Measurements from ENCODE around the gene SCARF1.

The SCARF1 gene

GRCh38 chr17:1648173-1648962, 2.8 kb upstream of the SCARF1 start:
- FAIRE-seq = no peak

GRCh38 chr17:1647802-1648171, 2.3 kb upstream of the SCARF1 start:
- no peak for FAIRE-seq

- FAIRE-seq = no peak
These were observed 805 bp upstream of the SCARF1 start for GRCh38 chr17:1646199-1646875.

- no peak for FAIRE-seq
These were observed 882 bp downstream of the SCARF1 start for GRCh38 chr17:1644493-1645206.

GRCh38 chr17:1643999-1644492, 1.5 kb downstream of the SCARF1 start:
- FAIRE-seq = no peak

GRCh38 chr17:1643293-1643998, 2.1 kb downstream of the SCARF1 start:
- FAIRE-seq = no peak

GRCh38 chr17:1641065-1641403, 4.5 kb downstream of the SCARF1 start:
- FAIRE-seq = no peak

GRCh38 chr17:1640329-1641064, 5.0 kb downstream of the SCARF1 start:
- FAIRE-seq = no peak

GRCh38 chr17:1639549-1640180, 5.9 kb downstream of the SCARF1 start:
- FAIRE-seq = no peak

- FAIRE-seq = no peak
These were observed 6.8 kb downstream of the SCARF1 start for GRCh38 chr17:1638624-1639300.

GRCh38 chr17:1638171-1638590, 7.4 kb downstream of the SCARF1 start:
- no peak for FAIRE-seq

- FAIRE-seq = no peak
These were observed 8.7 kb downstream of the SCARF1 start for GRCh38 chr17:1636732-1637285.

- FAIRE-seq = no peak
These were observed 9.7 kb downstream of the SCARF1 start for GRCh38 chr17:1635675-1636465.

- no peak for FAIRE-seq
These were observed 10.5 kb downstream of the SCARF1 start for GRCh38 chr17:1634841-1635650.

- FAIRE-seq = no peak
These were observed 14.9 kb downstream of the SCARF1 start for GRCh38 chr17:1630662-1631061.

GRCh38 chr17:1629504-1630310, 15.8 kb downstream of the SCARF1 start:
- FAIRE-seq = no peak

GRCh38 chr17:1628856-1629503, 16.6 kb downstream of the SCARF1 start:
- FAIRE-seq = no peak

Measured in colon (tissue), 2 donors.